K562 (cell line): ENCODE results near the gene ZNF500. TPM values are rescaled to one million over a fixed set of nuclear protein-coding genes. Genes with fewer than 3 reads are reported as not detected.

ENCODE experiments used
- EGR1 ChIP-seq: fragments of 450-650 bp; conservative IDR thresholded peaks from 2 replicates; pipeline ENCODE4 v1.6.1; 2017; ENCODE audit warnings: mild to moderate bottlenecking
- HNRNPLL ChIP-seq: fragments of 200-400 bp; formaldehyde crosslinking; IDR thresholded peaks from 2 replicates; pipeline ENCODE4 v1.6.1; 2017; ENCODE audit warnings: low read length, low read depth, mild to moderate bottlenecking; ENCODE audit not compliant: poor library complexity, severe bottlenecking
- KLF6 ChIP-seq: fragments of 250-450 bp; sonication (Bioruptor Pico); IDR thresholded peaks from 2 replicates; pipeline ENCODE4 v1.4.0; 2020; ENCODE audit warnings: mild to moderate bottlenecking, moderate library complexity, borderline replicate concordance
- NFXL1 ChIP-seq: fragments of 450-650 bp; formaldehyde crosslinking; IDR thresholded peaks from 2 replicates; pipeline ENCODE4 v1.4.0; 2021; ENCODE audit warnings: mild to moderate bottlenecking
- RBM14 ChIP-seq: fragments of 200-400 bp; formaldehyde crosslinking; IDR thresholded peaks from 2 replicates; pipeline ENCODE4 v1.6.1; 2018; ENCODE audit warnings: low read depth, mild to moderate bottlenecking, low read length, moderate library complexity, borderline replicate concordance; ENCODE audit not compliant: insufficient read depth
- SIN3A ChIP-seq, 2 experiments: fragments of 150-350 bp in 1 of 2; IDR thresholded peaks; 2 replicates each; pipeline ENCODE4 v1.6.1; 2011 to 2016; ENCODE audit warnings: borderline replicate concordance in 2 of 2, low read depth in 2 of 2, low read length in 2 of 2, mild to moderate bottlenecking in 2 of 2, moderate library complexity in 2 of 2; ENCODE audit not compliant: control insufficient read depth in 1 of 2
- SNIP1 ChIP-seq: fragments of 450-650 bp; IDR thresholded peaks from 2 replicates; pipeline ENCODE4 v1.7.1; 2017; ENCODE audit warnings: low read depth, mild to moderate bottlenecking
- SNRNP70 ChIP-seq: fragments of 200-400 bp; formaldehyde crosslinking; optimal IDR thresholded peaks from 2 replicates; pipeline ENCODE3; 2017; ENCODE audit warnings: low read depth, low read length
- TBP ChIP-seq: optimal IDR thresholded peaks from 2 replicates; pipeline ENCODE3; 2011; ENCODE audit warnings: low read depth, low read length, improper control_type of control experiment
- ZNF24 ChIP-seq: fragments of 450-650 bp; IDR thresholded peaks from 2 replicates; pipeline ENCODE4 v1.6.1; 2016
- ZNF274 ChIP-seq: IDR thresholded peaks from 2 replicates; pipeline ENCODE4 v1.6.1; 2011; ENCODE audit warnings: low read depth, mild to moderate bottlenecking, low read length, moderate library complexity, borderline replicate concordance
- ZNF444 ChIP-seq: fragments of 250-450 bp; sonication (Bioruptor Pico); IDR thresholded peaks from 2 replicates; pipeline ENCODE4 v1.4.0; 2020; ENCODE audit warnings: mild to moderate bottlenecking, moderate library complexity
- ZNF644 ChIP-seq: fragments of 200-800 bp; sonication (Bioruptor generic); IDR thresholded peaks from 2 replicates; pipeline ENCODE4 v1.6.1; 2016; ENCODE audit warnings: low read depth, missing genetic modification characterization, missing compliant biosample characterization
- ZNF717 ChIP-seq: fragments of 250-450 bp; sonication (Bioruptor Pico); IDR thresholded peaks from 2 replicates; pipeline ENCODE4 v1.5.0; 2021
- polyA plus RNA-seq, 8 experiments: library from polyadenylated mRNA; depleted of rRNA in 4 of 8; stranded (reverse) in 5 of 8; unstranded in 3 of 8; fragments of >200 nt; fragmentation: Nextera tagmentation in 2 of 8; fragmentation: Illumina TruSeq in 1 of 8; extraction: Ambion mirVana in 2 of 8; extraction: Trizol in 1 of 8; gene quantifications; 2 replicates each; pipeline versions ENCODE4 v1.2.1 to v1.2.3, GENCODE V29; 2011 to 2014; ENCODE audit warnings: inconsistent platforms in 1 of 8, missing spikeins in 1 of 8
- total RNA-seq, 7 experiments: library from RNA; depleted of rRNA in 6 of 7; stranded (reverse); fragments of >200 nt in 6 of 7; fragmentation: Illumina TruSeq in 2 of 7; extraction: Trizol in 2 of 7; gene quantifications; 2 replicates each; pipeline versions ENCODE4 v1.2.1 to v1.2.3, GENCODE V29; 2011 to 2021; ENCODE audit warnings: low replicate concordance in 1 of 7
- TF ChIP-seq, protein P1 (sequence below): fragments of 250-450 bp; sonication (Bioruptor Pico); IDR thresholded peaks from 2 replicates; pipeline ENCODE4 v1.5.0; 2020; ENCODE audit warnings: mild to moderate bottlenecking, borderline replicate concordance
- TF ChIP-seq, protein P2 (sequence below), 2 experiments: IDR thresholded peaks; 2 replicates each; pipeline ENCODE4 v1.6.1; 2012; ENCODE audit warnings: improper control_type of control experiment in 2 of 2, low read depth in 2 of 2, low read length in 2 of 2, borderline replicate concordance in 1 of 2
- TF ChIP-seq, protein P3 (sequence below): fragments of 450-650 bp; IDR thresholded peaks from one replicate; pipeline ENCODE4 v1.6.1; 2018; ENCODE audit warnings: mild to moderate bottlenecking, moderate library complexity; ENCODE audit not compliant: partially characterized antibody
- TF ChIP-seq, protein P4 (sequence below): sonication (generic); formaldehyde crosslinking; IDR thresholded peaks from 2 replicates; pipeline ENCODE4 v1.5.0; 2020; ENCODE audit warnings: missing genetic modification reagents
- TF ChIP-seq, protein P5 (sequence below): sonication (generic); formaldehyde crosslinking; IDR thresholded peaks from 2 replicates; pipeline ENCODE4 v1.9.0; 2022; ENCODE audit warnings: mild to moderate bottlenecking, missing genetic modification reagents

The ZNF500 gene
- total and polyA plus RNA-seq, 9 of the 15 experiments (the other 6 are each of a cell fraction or from before 2014, with no cell fraction given) = 0.80 to 20.8 (median 5.3) TPM

DNA sequence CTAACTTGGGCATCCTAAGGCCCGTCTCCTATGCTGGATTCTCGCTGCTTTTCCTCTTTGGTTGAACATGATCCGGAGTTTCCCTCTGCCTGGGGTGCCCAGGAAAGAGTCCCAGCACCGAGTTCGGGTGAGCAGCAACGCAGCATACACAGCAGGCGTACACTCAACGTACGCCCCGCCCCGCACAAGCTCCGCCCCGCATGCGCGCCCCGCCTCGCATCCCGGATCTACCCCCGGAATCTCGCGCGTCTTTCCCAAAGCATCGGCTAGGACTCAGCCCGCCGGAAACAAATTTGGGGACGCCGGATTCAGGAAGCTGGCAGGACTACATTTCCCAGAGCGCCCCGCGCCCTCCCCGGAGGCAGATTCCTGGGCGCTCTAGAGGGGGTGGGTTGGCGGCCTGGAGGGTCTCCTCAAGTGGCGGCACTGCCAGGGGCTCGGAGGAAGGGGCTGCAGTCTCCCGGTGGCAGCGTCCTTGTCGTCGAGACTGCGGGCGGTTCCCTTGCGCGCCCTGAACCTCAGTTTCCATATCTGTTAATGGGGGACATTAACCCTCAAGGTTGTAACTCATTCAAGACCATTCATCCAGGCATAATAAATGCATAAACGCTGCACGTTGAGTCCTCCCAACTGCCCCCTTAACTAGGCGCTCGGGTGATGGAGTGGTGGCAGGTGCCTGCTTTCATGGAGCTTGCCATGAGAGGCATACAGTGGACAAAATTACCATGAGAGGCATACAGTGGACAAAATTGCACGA, 1.8 kb upstream of the ZNF500 start (continued):
- TF ChIP-seq, protein P1, sequence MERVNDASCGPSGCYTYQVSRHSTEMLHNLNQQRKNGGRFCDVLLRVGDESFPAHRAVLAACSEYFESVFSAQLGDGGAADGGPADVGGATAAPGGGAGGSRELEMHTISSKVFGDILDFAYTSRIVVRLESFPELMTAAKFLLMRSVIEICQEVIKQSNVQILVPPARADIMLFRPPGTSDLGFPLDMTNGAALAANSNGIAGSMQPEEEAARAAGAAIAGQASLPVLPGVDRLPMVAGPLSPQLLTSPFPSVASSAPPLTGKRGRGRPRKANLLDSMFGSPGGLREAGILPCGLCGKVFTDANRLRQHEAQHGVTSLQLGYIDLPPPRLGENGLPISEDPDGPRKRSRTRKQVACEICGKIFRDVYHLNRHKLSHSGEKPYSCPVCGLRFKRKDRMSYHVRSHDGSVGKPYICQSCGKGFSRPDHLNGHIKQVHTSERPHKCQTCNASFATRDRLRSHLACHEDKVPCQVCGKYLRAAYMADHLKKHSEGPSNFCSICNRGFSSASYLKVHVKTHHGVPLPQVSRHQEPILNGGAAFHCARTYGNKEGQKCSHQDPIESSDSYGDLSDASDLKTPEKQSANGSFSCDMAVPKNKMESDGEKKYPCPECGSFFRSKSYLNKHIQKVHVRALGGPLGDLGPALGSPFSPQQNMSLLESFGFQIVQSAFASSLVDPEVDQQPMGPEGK = no peak
- TF ChIP-seq, protein P2, sequence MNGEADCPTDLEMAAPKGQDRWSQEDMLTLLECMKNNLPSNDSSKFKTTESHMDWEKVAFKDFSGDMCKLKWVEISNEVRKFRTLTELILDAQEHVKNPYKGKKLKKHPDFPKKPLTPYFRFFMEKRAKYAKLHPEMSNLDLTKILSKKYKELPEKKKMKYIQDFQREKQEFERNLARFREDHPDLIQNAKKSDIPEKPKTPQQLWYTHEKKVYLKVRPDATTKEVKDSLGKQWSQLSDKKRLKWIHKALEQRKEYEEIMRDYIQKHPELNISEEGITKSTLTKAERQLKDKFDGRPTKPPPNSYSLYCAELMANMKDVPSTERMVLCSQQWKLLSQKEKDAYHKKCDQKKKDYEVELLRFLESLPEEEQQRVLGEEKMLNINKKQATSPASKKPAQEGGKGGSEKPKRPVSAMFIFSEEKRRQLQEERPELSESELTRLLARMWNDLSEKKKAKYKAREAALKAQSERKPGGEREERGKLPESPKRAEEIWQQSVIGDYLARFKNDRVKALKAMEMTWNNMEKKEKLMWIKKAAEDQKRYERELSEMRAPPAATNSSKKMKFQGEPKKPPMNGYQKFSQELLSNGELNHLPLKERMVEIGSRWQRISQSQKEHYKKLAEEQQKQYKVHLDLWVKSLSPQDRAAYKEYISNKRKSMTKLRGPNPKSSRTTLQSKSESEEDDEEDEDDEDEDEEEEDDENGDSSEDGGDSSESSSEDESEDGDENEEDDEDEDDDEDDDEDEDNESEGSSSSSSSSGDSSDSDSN (IDR thresholded peaks at IDR 0.05; ENCODE audit: borderline replicate concordance in 1 of 2, low read depth in 2 of 2, low read length in 2 of 2) = 0 out of 4 replicates have a peak, but pooled peaks of 1 of the 2 experiments have one; percentile 15
- TF ChIP-seq, protein P3, sequence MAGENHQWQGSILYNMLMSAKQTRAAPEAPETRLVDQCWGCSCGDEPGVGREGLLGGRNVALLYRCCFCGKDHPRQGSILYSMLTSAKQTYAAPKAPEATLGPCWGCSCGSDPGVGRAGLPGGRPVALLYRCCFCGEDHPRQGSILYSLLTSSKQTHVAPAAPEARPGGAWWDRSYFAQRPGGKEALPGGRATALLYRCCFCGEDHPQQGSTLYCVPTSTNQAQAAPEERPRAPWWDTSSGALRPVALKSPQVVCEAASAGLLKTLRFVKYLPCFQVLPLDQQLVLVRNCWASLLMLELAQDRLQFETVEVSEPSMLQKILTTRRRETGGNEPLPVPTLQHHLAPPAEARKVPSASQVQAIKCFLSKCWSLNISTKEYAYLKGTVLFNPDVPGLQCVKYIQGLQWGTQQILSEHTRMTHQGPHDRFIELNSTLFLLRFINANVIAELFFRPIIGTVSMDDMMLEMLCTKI = no peak
- TF ChIP-seq HNRNPLL (peak; percentile 92), ZNF24 (no peak), ZNF644 (tag) (no peak), SIN3A (IDR thresholded peaks at IDR 0.05; ENCODE audit: borderline replicate concordance in 2 of 2, control insufficient read depth in 1 of 2, low read depth in 2 of 2, low read length in 2 of 2) (0 out of 4 replicates have a peak, but pooled peaks of 1 of the 2 experiments have one; percentile 8), ZNF444 (CRISPR knock-in tag) (no peak), TBP (peak; percentile 45), EGR1 (no peak; the same call in 1 of the 2 replicates), NFXL1 (CRISPR knock-in tag) (no peak), ZNF274 (no peak), SNRNP70 (no peak), KLF6 (CRISPR knock-in tag) (no peak), ZNF717 (CRISPR knock-in tag) (no peak), SNIP1 (no peak), RBM14 (no peak)
- TF ChIP-seq, protein P4, sequence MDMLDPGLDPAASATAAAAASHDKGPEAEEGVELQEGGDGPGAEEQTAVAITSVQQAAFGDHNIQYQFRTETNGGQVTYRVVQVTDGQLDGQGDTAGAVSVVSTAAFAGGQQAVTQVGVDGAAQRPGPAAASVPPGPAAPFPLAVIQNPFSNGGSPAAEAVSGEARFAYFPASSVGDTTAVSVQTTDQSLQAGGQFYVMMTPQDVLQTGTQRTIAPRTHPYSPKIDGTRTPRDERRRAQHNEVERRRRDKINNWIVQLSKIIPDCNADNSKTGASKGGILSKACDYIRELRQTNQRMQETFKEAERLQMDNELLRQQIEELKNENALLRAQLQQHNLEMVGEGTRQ (CRISPR knock-in tag) = no peak
- TF ChIP-seq, protein P5, sequence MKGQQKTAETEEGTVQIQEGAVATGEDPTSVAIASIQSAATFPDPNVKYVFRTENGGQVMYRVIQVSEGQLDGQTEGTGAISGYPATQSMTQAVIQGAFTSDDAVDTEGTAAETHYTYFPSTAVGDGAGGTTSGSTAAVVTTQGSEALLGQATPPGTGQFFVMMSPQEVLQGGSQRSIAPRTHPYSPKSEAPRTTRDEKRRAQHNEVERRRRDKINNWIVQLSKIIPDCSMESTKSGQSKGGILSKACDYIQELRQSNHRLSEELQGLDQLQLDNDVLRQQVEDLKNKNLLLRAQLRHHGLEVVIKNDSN = no peak; the same call in 1 of the 2 replicates
